Neural crest cell (in vitro differentiated cells): ENCODE data around the gene TECPR1. TPM values are rescaled to one million over a fixed set of nuclear protein-coding genes. Genes with fewer than 3 reads are reported as not detected.
A peak's percentile ranks its signal among the peaks of the same experiment; 100 is the strongest.

Experiments used
- DNase-seq: peaks from one replicate; pipeline ENCODE4 v3.0.0; 2021; ENCODE audit warnings: low read depth, mixed read lengths, low spot score
- H3K27ac Mint-ChIP-seq: one replicate; pipeline ENCODE4 v1.8.0; 2021; ENCODE audit warnings: mild to moderate bottlenecking, mixed read lengths; ENCODE audit not compliant: unreplicated experiment
- H3K27me3 Mint-ChIP-seq: 2 replicates; pipeline ENCODE4 v1.8.0; 2021; ENCODE audit warnings: low read depth, mild to moderate bottlenecking, mixed read lengths
- H3K36me3 Mint-ChIP-seq: 2 replicates; pipeline ENCODE4 v1.8.0; 2021; ENCODE audit warnings: low read depth, mild to moderate bottlenecking, mixed read lengths
- H3K4me1 Mint-ChIP-seq: 2 replicates; pipeline ENCODE4 v1.8.0; 2021; ENCODE audit warnings: mixed read lengths
- H3K4me3 Mint-ChIP-seq: one replicate; pipeline ENCODE4 v1.8.0; 2021; ENCODE audit warnings: mild to moderate bottlenecking, mixed read lengths
- H3K9me3 Mint-ChIP-seq: 2 replicates; pipeline ENCODE4 v1.8.0; 2021; ENCODE audit warnings: mixed read lengths
- CTCF ChIP-seq: fragments of 200-600 bp; sonication (generic); conservative IDR thresholded peaks from 2 replicates; pipeline ENCODE4 v1.5.0; 2021; ENCODE audit warnings: antibody characterized with exemption, mild to moderate bottlenecking
- total RNA-seq: library from RNA; stranded (reverse); gene quantifications from 2 replicates; pipeline ENCODE4 v1.2.1, GENCODE V29; 2021

TECPR1 gene
- total RNA-seq, 1 donor from 2014 or later: 35.2 TPM

DNA sequence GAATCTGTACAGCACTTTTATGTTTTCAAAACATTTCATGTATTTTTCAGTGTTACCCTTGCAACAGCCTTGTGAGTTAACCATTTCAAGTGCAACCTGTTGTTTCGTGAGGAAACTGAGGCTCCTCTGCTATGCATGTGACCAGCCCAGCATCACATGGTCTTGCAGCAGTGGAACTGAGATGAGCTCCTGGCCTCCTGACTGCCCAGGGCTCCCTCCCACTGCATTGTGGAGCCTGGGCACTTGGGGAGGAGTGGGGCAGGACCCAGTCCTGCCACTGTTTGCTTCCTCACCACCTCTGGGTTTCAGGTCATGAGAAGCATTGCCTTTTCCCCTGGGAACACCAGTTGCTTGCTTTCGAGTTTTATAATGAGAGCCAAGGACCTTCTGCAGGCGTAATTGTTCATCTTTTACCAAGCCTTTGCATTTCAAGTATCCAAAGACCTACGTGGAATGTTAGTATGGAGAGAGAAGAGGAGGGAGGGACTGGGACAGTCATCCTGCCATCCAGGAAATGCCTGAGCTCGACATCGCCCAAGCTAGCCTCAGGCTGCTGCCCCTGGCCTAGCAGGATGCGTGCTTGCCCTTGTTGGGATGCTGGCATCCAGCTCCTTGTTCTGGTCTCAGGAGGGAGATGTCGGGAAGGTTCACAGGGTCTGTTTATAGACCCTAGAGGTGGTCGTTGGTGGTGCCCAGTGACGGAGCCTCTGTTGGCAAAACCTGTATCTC is 73.1 kb downstream of the TECPR1 start:
- no peak for TF ChIP-seq CTCF
- DNase-seq: no peak

GRCh38 chr7:98178321-98178720 is 73.7 kb downstream of the TECPR1 start:
- DNase-seq: no peak
- no peak overlapping the region for H3K4me3 Mint-ChIP-seq
- no peak for TF ChIP-seq CTCF
- no peaks in the 10 kb centered on the region for H3K27me3 Mint-ChIP-seq
- H3K36me3 Mint-ChIP-seq: peaks cover 3% of the 10 kb centered on the region
- no peak overlapping the region for H3K27ac Mint-ChIP-seq
- H3K4me1 Mint-ChIP-seq: no peaks in the 10 kb centered on the region
- no peaks in the 10 kb centered on the region for H3K9me3 Mint-ChIP-seq

More for the DNA sequence above, 73.1 kb downstream of the TECPR1 start:
- Mint-ChIP-seq H3K4me1 (no peaks in the 10 kb centered on the region), H3K4me3 (no peak overlapping the region), H3K9me3 (no peaks in the 10 kb centered on the region), H3K27me3 (no peaks in the 10 kb centered on the region), H3K27ac (no peak overlapping the region), H3K36me3 (peaks cover 3% of the 10 kb centered on the region)

DNA sequence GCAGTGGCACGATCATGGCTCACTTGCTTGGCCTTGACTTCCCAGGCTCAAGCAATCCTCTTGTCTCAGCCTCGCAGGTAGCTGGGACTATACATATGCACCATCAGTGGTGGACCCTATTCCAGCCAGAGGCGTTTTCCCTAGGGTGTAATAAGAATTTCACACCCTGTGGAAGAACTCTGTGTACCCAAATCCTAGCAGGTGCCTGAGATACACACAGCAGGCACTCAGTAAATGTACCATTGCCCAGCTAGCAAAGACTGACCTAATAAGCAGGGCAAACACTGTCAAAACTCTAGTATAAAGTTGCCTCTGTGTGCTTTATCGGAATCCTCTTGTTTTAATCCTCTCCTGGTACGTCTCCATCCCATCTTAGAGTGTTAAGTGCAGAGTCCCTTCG is 74.5 kb downstream of the TECPR1 start:
- Mint-ChIP-seq H3K4me3 (no peak overlapping the region), H3K9me3 (no peaks in the 10 kb centered on the region), H3K27ac (peak overlapping the region; percentile 20), H3K4me1 (no peaks in the 10 kb centered on the region), H3K27me3 (no peaks in the 10 kb centered on the region), H3K36me3 (peaks cover 3% of the 10 kb centered on the region)
- TF ChIP-seq CTCF: no peak
- DNase-seq: no peak

- Mint-ChIP-seq H3K27me3 (no peaks in the 10 kb centered on the region), H3K27ac (peak overlapping the region; percentile 79), H3K9me3 (no peaks in the 10 kb centered on the region), H3K4me1 (peaks cover 7% of the 10 kb centered on the region), H3K36me3 (no peaks in the 10 kb centered on the region), H3K4me3 (no peak overlapping the region)
- TF ChIP-seq CTCF: no peak
- no peak for DNase-seq
Measured at GRCh38 chr7:98175260-98175940, 76.6 kb downstream of the TECPR1 start.

DNA sequence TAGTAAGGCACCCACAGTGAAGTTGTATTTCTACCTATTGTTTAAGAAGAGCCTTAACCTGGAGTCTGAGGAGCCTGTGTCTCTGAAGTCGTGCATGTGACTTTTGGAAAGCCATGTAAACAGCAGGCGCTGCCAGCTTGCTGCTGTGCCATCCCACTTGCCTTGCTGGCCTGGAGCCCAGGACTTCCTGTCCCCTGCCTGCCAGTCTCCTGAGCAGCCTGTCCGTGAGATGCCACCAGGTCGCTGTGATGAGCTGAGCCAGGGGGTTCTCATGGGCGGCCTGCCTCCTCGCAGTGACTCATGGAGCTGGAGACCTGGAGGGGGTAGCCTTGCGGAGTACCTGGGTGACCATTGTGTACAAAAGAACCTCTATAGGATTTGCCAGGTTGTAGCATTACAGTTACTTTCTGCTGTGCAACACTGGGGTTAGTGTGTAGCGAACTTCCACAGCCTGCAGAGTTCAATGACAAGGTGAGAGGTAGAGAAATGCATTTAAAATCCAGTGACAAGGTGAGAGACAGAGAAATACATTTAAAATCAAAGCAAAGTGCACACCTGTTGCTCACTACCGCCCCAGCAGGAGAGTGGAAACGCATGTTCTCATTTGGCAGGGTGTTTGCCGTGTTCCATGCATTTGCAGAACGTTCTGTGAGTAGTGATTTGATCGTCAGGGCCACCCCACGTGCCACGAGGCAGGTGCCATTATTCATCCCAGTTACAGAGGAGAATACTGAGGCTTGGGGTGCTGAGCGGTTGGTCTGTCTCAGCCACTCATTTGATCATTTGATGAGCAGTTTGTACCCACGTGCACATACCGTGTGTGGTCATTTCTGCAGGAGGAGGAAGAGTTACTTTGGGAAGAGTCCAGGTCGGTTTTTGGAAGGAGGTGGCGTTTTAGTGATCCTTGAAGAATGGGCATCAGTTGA is 77.4 kb downstream of the TECPR1 start:
- Mint-ChIP-seq H3K36me3 (no peaks in the 10 kb centered on the region), H3K27me3 (no peaks in the 10 kb centered on the region), H3K27ac (peak overlapping the region; percentile 79), H3K4me3 (no peak overlapping the region), H3K4me1 (peaks cover 7% of the 10 kb centered on the region), H3K9me3 (no peaks in the 10 kb centered on the region)
- no peak for TF ChIP-seq CTCF
- no peak for DNase-seq
